Activated T-helper 9 cell treated with anti-CD3 and anti-CD28 coated beads, Interleukin-2, amount 50 U/mL, for 16 hours (primary cell): ENCODE data around the gene PWWP2B.

Source experiments
- DNase-seq: peaks from one replicate; pipeline ENCODE4 v3.0.0-alpha.2; 2020; ENCODE audit warnings: low read depth

Gene PWWP2B

GRCh38 chr10:132420469-132420980 lies 23.5 kb downstream of the PWWP2B start:
- DNase-seq: no peak

DNA sequence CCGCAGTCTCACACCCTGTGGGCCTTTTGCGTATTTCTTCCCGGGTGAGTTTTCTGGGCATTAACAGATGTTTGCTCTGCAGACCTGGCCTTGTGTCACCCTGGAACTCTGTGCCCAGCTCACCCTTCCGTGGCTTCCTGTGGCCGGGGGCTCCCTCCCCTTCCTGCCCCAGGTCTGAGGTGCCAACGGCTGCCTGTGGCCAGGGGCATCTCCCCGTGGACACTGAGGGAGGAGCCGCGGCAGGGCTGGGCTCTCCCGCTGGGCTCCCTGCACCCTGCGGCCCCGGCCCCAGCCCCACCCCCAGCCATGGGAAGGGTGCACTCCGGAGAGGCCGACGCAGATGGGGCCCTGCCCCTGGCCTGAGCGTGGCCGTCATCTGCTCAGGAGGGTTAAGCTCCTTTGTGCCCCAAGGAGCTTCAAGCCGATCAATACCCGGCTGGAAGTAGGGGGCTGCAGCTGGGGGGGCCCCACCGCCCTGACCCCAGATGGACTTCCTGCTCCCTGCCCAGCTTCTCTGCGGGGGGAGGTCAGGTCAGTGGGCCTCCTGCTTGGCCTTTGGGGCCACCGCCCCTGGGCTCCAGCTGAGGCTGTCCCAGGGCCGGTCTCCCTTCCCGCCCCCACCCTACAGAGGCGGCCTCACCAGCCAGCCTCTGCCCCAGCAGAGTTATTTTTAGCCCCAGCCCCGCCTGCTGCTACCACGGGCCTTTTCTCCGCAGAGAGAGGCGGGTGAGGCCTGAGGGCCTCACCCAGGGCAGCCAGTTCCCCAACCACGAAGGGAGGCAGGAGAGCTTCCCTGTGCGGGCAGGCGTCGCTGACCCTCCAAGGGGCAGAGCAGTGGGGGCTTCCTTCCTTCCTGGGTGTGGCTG lies 24.2 kb downstream of the PWWP2B start:
- DNase-seq: no peak

DNA sequence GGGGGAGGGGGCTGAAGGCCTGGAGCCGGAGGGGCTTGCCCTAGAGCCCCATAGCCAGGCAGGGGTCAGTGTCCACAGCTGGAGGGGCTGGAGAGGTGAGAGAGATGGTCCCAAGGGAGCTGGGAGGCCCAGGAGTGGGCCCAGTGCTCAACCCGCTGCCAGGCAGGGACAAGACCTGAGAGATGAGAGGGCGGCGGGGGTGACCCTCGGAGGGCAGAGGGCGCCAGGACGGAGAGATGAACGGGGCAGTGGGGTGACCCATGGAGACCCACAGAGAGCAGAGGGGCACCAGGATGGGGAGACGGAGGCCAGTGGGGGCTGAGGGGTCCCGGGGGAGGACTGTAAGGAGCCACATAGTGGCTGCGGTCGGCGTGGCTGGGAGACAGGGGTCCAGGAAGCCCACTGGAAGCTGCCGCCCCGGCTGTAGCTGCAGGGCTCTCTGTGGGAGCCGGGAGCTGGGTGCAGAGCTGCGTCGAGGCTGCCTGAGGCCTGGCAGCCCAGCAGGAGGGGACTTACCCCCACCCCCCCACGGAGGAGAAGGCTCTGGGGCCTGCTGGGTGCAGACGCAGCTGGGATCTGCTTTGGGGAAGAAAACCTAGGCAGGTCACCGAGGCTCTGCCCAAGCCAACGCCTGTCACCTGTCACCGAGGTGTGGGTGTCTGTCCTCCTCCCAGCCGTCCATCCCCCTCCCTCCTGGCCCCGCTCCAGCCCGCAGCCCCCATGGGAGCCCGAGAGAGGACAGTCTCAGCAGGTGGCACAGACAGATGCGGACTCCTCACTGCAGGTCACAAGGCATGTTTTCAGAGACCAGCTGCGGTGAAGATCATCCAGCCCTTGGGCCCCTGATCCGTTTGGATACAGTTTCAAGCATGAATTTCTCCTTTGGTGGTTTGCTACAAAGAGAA lies 25.1 kb downstream of the PWWP2B start:
- DNase-seq: no peak

- no peak for DNase-seq
These were observed 26.2 kb downstream of the PWWP2B start for GRCh38 chr10:132422903-132423825.

DNA sequence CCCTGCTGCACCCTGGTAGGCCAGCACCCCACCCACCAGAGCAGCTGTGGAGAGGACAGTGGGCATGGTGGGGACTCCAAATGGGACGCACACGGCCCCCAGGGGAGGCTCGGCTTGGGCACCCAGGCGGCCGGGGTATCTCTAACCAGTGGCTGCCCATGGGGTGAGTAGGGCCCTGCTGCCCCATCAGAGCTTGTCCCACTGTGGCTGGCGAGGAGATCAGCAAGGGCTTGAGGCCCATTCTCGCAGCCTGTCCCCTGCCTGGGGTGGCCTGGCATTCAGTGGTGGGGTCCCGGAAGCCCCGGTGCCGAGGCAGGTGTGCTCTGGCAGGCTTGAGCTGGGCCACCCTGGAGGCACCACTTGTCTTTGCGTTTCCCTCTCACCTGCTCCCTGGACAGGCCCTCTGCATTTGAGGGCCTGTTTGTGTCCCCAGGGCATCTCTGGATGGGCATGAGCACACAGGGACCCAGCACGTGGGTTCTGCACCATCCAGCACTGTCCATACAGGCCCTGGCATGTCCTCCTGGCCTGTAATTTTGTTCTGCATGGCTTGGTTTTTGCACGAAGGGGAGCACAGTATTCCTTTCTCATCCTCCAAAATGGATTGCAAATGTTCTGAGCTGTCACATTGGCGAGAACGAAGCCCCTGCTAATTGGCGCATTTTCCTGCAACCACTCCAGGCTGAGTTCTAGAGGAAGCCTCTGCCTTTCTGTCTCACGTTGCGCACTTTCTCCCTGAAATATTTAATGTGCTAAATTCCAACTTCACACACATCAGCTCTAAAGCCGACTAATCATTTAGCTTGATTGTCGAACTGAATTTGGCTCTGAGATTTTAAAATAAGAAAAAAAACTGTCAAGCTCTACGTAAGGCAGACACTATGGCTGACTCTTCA lies 27.2 kb downstream of the PWWP2B start:
- no peak for DNase-seq

DNA sequence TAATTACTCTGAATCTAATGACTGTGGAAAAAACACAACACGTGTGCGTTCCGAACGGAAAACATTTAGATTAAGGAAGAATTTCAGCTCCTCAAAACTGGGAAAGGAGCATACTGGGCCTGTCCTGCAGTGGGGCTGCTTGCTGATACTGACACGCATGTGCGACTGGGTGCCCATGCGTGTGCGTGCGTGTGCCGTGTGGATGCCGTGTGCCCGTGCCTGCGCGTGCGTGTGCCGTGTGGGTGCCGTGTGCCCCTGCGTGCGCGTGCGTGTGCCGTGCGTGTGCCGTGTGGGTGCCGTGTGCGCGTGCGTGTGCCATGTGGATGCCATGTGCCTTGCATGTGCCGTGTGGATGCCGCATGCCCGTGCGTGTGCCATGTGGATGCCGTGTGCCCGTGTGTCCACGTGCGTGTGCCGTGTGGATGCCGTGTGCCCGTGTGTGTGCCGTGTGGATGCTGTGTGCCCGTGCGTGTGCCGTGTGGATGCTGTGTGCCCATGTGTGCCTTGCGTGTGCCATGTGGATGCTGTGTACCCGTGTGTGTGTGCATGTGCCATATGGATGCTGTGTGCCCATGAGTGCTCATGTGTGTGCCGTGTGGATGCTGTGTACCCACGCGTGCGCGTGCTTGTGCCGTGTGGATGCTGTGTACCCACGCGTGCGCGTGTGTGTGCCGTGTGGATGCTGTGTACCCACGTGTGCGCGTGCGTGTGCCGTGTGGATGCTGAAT lies 28.2 kb downstream of the PWWP2B start:
- DNase-seq: no peak

GRCh38 chr10:132425757-132426155 lies 28.8 kb downstream of the PWWP2B start:
- no peak for DNase-seq

- DNase-seq: no peak
These were observed 30.2 kb downstream of the PWWP2B start for GRCh38 chr10:132427006-132427771.

DNA sequence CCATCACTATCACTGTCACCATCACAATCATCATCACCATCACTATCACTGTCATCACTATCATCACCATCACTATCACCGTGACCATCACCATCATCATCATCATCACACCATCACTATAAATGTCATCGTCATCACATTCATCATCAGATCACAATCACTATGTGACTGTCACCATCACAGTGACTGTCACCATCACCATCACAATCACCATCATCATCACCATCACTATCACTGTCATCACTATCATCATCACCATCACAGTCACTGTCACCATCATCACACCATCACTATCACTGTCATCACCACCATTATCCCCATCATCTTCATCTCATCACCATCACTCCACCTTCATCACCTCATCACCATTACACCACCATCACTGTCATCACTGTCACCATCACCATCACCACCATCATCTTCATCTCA lies 31.0 kb downstream of the PWWP2B start:
- no peak for DNase-seq

- DNase-seq: no peak
These were observed 31.5 kb downstream of the PWWP2B start for GRCh38 chr10:132428486-132428995.

DNA sequence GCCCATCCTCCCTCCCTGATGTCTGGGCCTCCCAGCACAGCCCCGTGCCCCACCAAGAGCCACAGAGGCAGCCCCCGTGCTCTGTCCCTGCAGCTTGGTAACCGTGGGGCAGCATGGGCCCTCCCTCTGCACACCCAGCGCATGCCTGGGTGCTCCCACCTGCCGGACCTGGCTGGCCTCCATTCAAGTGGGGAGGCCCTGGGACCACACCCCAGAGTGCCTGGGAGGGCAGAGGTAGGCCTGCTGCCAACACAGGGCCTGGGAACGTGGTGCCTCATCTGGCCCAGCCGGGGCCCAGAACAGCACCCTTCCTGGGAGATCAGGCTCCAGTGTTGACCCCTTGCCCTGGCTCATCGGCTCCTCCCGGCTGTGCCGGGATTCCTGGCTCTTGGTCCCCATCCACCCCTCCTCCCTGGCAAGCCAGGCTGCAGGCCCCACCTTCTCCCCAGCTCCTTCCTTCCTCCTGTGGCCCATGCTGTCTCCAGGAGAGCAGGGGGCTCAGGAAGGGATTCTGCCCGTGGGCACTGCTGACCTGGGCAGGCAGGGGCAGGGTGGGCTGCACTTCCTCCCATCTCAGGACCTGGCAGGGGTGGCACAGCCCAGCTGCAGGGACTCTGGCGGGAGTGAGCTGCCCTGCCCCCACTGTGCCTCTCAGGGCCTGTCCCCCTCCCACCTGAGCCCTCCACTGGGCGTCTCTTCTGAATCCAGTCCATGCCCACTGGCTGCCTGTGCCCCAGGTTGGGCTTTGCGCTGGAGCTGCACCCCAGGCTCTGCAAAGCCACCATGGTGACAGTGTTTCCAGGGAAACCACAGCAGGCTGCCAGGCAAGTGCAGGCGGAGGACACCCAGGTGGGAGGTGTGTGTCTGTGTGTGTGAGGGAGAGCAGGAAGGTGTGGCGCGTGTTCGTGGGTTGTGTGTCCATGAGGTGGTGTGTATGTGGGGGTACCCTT lies 32.6 kb downstream of the PWWP2B start:
- no peak for DNase-seq

- no peak for DNase-seq
These were observed 33.3 kb downstream of the PWWP2B start for GRCh38 chr10:132430231-132430743.

DNA sequence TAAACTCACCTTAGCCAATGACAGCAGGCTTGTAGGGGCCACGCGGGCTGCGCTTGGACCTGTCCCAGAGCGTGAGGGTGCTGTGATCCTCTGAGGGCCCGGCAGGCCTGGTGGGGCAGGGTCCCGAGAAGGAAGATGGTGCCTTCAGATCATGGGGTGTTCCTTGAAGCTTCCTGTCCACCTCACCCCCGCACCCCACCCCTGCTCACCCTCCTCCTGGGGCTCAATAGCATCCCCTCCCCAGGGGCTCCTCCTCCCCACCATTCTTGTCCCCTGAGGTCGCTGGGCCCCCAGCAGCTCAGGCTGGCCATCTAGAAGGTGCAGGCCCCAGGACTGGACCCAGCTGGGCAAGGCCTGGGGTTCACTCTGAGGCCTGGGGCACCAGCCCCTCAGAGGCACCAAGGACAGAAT lies 33.9 kb downstream of the PWWP2B start:
- DNase-seq: no peak

- DNase-seq: no peak
These were observed 34.7 kb downstream of the PWWP2B start for GRCh38 chr10:132431537-132432175.

DNA sequence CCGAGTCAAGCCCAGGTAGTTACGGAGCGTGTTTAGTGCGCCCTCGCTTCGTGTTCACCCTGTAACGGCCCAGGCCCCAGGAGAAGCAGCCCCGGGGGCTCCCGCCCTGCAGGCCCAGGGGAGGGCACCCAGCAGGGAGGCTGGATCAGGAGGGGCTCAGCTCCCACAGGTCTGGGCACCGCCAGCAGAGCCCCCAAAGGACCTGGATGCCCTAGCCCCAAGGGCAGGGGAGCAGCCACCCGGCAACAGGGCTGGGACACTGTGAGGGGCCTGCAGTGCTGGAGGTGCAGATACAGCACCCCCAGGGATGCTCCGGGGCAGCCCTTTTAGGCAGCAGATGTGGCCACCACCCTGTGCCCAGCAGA lies 35.2 kb downstream of the PWWP2B start:
- no peak for DNase-seq

- DNase-seq: no peak
These were observed 36.8 kb downstream of the PWWP2B start for GRCh38 chr10:132433671-132434340.
